Testis (tissue), 2 donors: ENCODE measurements around the gene SEC14L1.

ENCODE experiments used
- POLR2A ChIP-seq: fragments of 450-650 bp; IDR thresholded peaks from one replicate; pipeline ENCODE4 v1.6.1; 2017; ENCODE audit warnings: antibody characterized with exemption, mild to moderate bottlenecking, moderate library complexity
- TF ChIP-seq, protein P1 (sequence below), 3 experiments: fragments of 450-650 bp in 2 of 3; fragments of 200-600 bp in 1 of 3; sonication (generic) in 1 of 3; IDR thresholded peaks; one replicate each; pipeline ENCODE4 v1.5.1; 2016 to 2019; ENCODE audit warnings: antibody characterized with exemption in 3 of 3, mild to moderate bottlenecking in 2 of 3, moderate library complexity in 1 of 3

- TF ChIP-seq POLR2A = no peak
- TF ChIP-seq, protein P1, sequence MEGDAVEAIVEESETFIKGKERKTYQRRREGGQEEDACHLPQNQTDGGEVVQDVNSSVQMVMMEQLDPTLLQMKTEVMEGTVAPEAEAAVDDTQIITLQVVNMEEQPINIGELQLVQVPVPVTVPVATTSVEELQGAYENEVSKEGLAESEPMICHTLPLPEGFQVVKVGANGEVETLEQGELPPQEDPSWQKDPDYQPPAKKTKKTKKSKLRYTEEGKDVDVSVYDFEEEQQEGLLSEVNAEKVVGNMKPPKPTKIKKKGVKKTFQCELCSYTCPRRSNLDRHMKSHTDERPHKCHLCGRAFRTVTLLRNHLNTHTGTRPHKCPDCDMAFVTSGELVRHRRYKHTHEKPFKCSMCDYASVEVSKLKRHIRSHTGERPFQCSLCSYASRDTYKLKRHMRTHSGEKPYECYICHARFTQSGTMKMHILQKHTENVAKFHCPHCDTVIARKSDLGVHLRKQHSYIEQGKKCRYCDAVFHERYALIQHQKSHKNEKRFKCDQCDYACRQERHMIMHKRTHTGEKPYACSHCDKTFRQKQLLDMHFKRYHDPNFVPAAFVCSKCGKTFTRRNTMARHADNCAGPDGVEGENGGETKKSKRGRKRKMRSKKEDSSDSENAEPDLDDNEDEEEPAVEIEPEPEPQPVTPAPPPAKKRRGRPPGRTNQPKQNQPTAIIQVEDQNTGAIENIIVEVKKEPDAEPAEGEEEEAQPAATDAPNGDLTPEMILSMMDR (IDR thresholded peaks at IDR 0.05) = no peak
Measured at GRCh38 chr17:77109764-77110359, 30.9 kb upstream of the SEC14L1 start.
